H1 (cell line): ENCODE measurements around the gene CRIP1. TPM values are rescaled to one million over a fixed set of nuclear protein-coding genes. Genes with fewer than 3 reads are reported as not detected.

Experiments used
- CTCF ChIA-PET: fragments of 300-600 bp; sonication (Branson Sonifier 250); formaldehyde crosslinking; loops from one replicate; lab custom pipeline; 2021; ENCODE audit not compliant: partially characterized antibody; lab: Charles Lee
- POLR2A ChIA-PET: fragments of 300-600 bp; sonication (Branson Sonifier 250); formaldehyde crosslinking; loops from one replicate; lab custom pipeline; 2021; ENCODE audit warnings: inconsistent platforms; ENCODE audit not compliant: partially characterized antibody; lab: Charles Lee
- DNase-seq, 2 experiments: peaks; one replicate each; pipeline versions ENCODE4 v3.0.0 to v3.0.0-alpha.2; 2010 to 2022; ENCODE audit warnings: low spot score in 2 of 2, low read depth in 1 of 2, mixed read lengths in 1 of 2
- FAIRE-seq: peaks from 2 replicates; lab custom pipeline; 2011; peaks lifted over from hg19 to GRCh38; lab: Jason Lieb, UNC
- H2AFZ ChIP-seq: 2 replicates; pipeline ENCODE4 v1.8.1; 2012; ENCODE audit warnings: low read length, inconsistent platforms
- H2AK5ac ChIP-seq: 2 replicates; pipeline ENCODE4 v1.6.1; 2013; ENCODE audit warnings: low read depth, low read length
- H2BK120ac ChIP-seq: replicated peaks from 2 replicates; pipeline ENCODE3; 2013; ENCODE audit warnings: low read depth, low read length, inconsistent platforms
- H2BK12ac ChIP-seq: 2 replicates; pipeline ENCODE4 v1.6.1; 2013; ENCODE audit warnings: low read depth, low read length
- H2BK15ac ChIP-seq: 2 replicates; pipeline ENCODE4 v1.6.1; 2013; ENCODE audit warnings: low read length
- H2BK20ac ChIP-seq: 2 replicates; pipeline ENCODE4 v1.6.1; 2013; ENCODE audit warnings: low read length
- H2BK5ac ChIP-seq: 2 replicates; pipeline ENCODE4 v1.6.1; 2013; ENCODE audit warnings: low read depth, low read length
- H3K14ac ChIP-seq: 2 replicates; pipeline ENCODE4 v1.6.1; 2013; ENCODE audit warnings: inconsistent platforms; ENCODE audit not compliant: insufficient read length
- H3K18ac ChIP-seq: 2 replicates; pipeline ENCODE4 v1.6.1; 2013; ENCODE audit warnings: low read length; ENCODE audit errors: extremely low read depth
- H3K23ac ChIP-seq: 2 replicates; pipeline ENCODE4 v1.6.1; 2013; ENCODE audit warnings: inconsistent platforms; ENCODE audit not compliant: insufficient read length
- H3K23me2 ChIP-seq: 2 replicates; pipeline ENCODE4 v1.6.1; 2013; ENCODE audit warnings: low read depth, low read length
- H3K27ac ChIP-seq: 2 replicates; pipeline ENCODE4 v1.6.1; 2011; ENCODE audit warnings: low read depth, low read length, inconsistent platforms
- H3K27me3 ChIP-seq, 4 experiments: replicated peaks in 1 of 4; 1 replicate in 1 of 4; 2 replicates in 3 of 4; pipeline versions ENCODE4 v1.6.1 to v1.8.1; 2011 to 2013; ENCODE audit warnings: low read length in 3 of 4, mild to moderate bottlenecking in 3 of 4, inconsistent platforms in 2 of 4, mixed read lengths in 2 of 4, moderate library complexity in 1 of 4; ENCODE audit not compliant: control insufficient read depth in 3 of 4, insufficient read depth in 3 of 4; ENCODE audit errors: extremely low read depth in 1 of 4
- H3K36me3 ChIP-seq, 4 experiments: 2 replicates each; pipeline versions ENCODE4 v1.6.1 to v1.8.1; 2011 to 2013; ENCODE audit warnings: mild to moderate bottlenecking in 4 of 4, low read length in 3 of 4, moderate library complexity in 2 of 4, control low read depth in 1 of 4, inconsistent platforms in 1 of 4; ENCODE audit not compliant: insufficient read depth in 4 of 4, control insufficient read depth in 2 of 4
- H3K4ac ChIP-seq: replicated peaks from 2 replicates; pipeline ENCODE3; 2013; ENCODE audit warnings: low read length, low read depth, mixed read lengths, inconsistent platforms; ENCODE audit not compliant: insufficient read length
- H3K4me1 ChIP-seq, 4 experiments: replicated peaks in 1 of 4; 1 replicate in 1 of 4; 2 replicates in 3 of 4; pipeline versions ENCODE4 v1.6.1 to v1.8.1; 2011 to 2013; ENCODE audit warnings: low read length in 3 of 4, inconsistent platforms in 2 of 4, mixed read lengths in 1 of 4; ENCODE audit not compliant: insufficient read depth in 4 of 4, control insufficient read depth in 3 of 4
- H3K4me2 ChIP-seq, 2 experiments: 2 replicates each; pipeline versions ENCODE4 v1.6.1 to v1.8.1; 2011 to 2013; ENCODE audit warnings: low read depth in 2 of 2, low read length in 2 of 2, control low read depth in 1 of 2, inconsistent platforms in 1 of 2, mild to moderate bottlenecking in 1 of 2; ENCODE audit not compliant: insufficient read depth in 1 of 2
- H3K4me3 ChIP-seq, 4 experiments: fragments of 200-600, 300-600 bp in 1 of 4; sonication (generic), shearing (Covaris generic), sonication (Bioruptor Twin) in 1 of 4; 2 replicates each; pipeline versions ENCODE4 v1.5.1 to v1.8.1; 2011 to 2016; ENCODE audit warnings: low read length in 4 of 4, low read depth in 3 of 4, control low read depth in 2 of 4, inconsistent platforms in 2 of 4, mild to moderate bottlenecking in 2 of 4, mixed read lengths in 1 of 4, moderate library complexity in 1 of 4; ENCODE audit not compliant: insufficient read depth in 2 of 4; ENCODE audit errors: extremely low read depth in 1 of 4
- H3K56ac ChIP-seq: replicated peaks from 2 replicates; pipeline ENCODE3; 2013; ENCODE audit warnings: low read depth, mild to moderate bottlenecking, mixed read lengths, low read length, inconsistent platforms; ENCODE audit not compliant: insufficient read length
- H3K79me1 ChIP-seq: 2 replicates; pipeline ENCODE4 v1.6.1; 2013; ENCODE audit warnings: low read depth, low read length, control low read depth
- H3K79me2 ChIP-seq, 2 experiments: 2 replicates each; pipeline versions ENCODE4 v1.6.1 to v1.8.1; 2012 to 2013; ENCODE audit warnings: low read length in 2 of 2, mild to moderate bottlenecking in 2 of 2, inconsistent platforms in 1 of 2; ENCODE audit not compliant: insufficient read depth in 2 of 2, control insufficient read depth in 1 of 2
- H3K9ac ChIP-seq, 4 experiments: replicated peaks in 1 of 4; 1 replicate in 1 of 4; 2 replicates in 3 of 4; pipeline versions ENCODE4 v1.6.1 to v1.8.1; 2011 to 2013; ENCODE audit warnings: low read depth in 3 of 4, low read length in 3 of 4, control low read depth in 2 of 4, mild to moderate bottlenecking in 2 of 4, moderate library complexity in 2 of 4, inconsistent platforms in 1 of 4; ENCODE audit errors: extremely low read depth in 1 of 4
- H3K9me3 ChIP-seq, 2 experiments: 2 replicates each; pipeline versions ENCODE4 v1.6.1 to v1.8.1; 2012 to 2013; ENCODE audit warnings: mild to moderate bottlenecking in 2 of 2, moderate library complexity in 2 of 2, control low read depth in 1 of 2, inconsistent platforms in 1 of 2, low read depth in 1 of 2, low read length in 1 of 2, mixed read lengths in 1 of 2; ENCODE audit not compliant: insufficient read depth in 2 of 2
- H4K20me1 ChIP-seq, 2 experiments: replicated peaks in 1 of 2; 2 replicates each; pipeline versions ENCODE3 to v1.8.1; 2011 to 2013; ENCODE audit warnings: inconsistent platforms in 2 of 2, low read length in 2 of 2, mild to moderate bottlenecking in 1 of 2; ENCODE audit not compliant: insufficient read depth in 2 of 2, control insufficient read depth in 1 of 2
- H4K5ac ChIP-seq: 2 replicates; pipeline ENCODE4 v1.6.1; 2013; ENCODE audit warnings: low read length, low read depth, mixed read lengths, inconsistent platforms; ENCODE audit not compliant: insufficient read length
- H4K8ac ChIP-seq: 2 replicates; pipeline ENCODE4 v1.8.0; 2013; ENCODE audit warnings: mild to moderate bottlenecking, moderate library complexity, low read length, inconsistent platforms; ENCODE audit not compliant: insufficient read depth; ENCODE audit errors: extremely low read depth
- H4K91ac ChIP-seq: replicated peaks from 2 replicates; pipeline ENCODE3; 2013; ENCODE audit warnings: low read length, mixed read lengths, inconsistent platforms; ENCODE audit not compliant: insufficient read length
- E2F6 ChIP-seq: IDR thresholded peaks from 2 replicates; pipeline ENCODE4 v1.6.1; 2012; ENCODE audit warnings: inconsistent platforms
- EP300 ChIP-seq, 2 experiments: IDR thresholded peaks; 1 replicate in 1 of 2; 2 replicates in 1 of 2; pipeline ENCODE4 v1.6.1; 2011 to 2012; ENCODE audit warnings: low read depth in 2 of 2, low read length in 2 of 2, mild to moderate bottlenecking in 2 of 2, borderline replicate concordance in 1 of 2, inconsistent platforms in 1 of 2, moderate library complexity in 1 of 2
- PHF8 ChIP-seq: fragments of 200-600 bp; sonication (generic); conservative IDR thresholded peaks from 2 replicates; pipeline ENCODE4 v1.7.1; 2012; ENCODE audit warnings: low read depth, mild to moderate bottlenecking, inconsistent platforms, low read length, moderate library complexity
- RBBP5 ChIP-seq: IDR thresholded peaks from 2 replicates; pipeline ENCODE4 v1.7.1; 2012; ENCODE audit warnings: low read depth, mild to moderate bottlenecking, inconsistent platforms, low read length, moderate library complexity, borderline replicate concordance
- SIX5 ChIP-seq: IDR thresholded peaks from 2 replicates; pipeline ENCODE4 v1.6.1; 2011; ENCODE audit warnings: mild to moderate bottlenecking, low read depth, low read length
- SP2 ChIP-seq: IDR thresholded peaks from 2 replicates; pipeline ENCODE4 v1.6.1; 2012; ENCODE audit warnings: mild to moderate bottlenecking, low read length, inconsistent platforms
- YY1 ChIP-seq: IDR thresholded peaks from 2 replicates; pipeline ENCODE4 v1.6.1; 2011; ENCODE audit warnings: low read depth, mild to moderate bottlenecking, low read length
- ZNF274 ChIP-seq: IDR thresholded peaks from 2 replicates; pipeline ENCODE4 v1.7.0; 2012; ENCODE audit warnings: low read length, borderline replicate concordance; ENCODE audit errors: extremely low read depth
- WGBS, 2 experiments: shearing (Covaris generic) in 1 of 2; methylation state at CpG; one replicate each; pipeline versions ENCODE4 v1.1.6 to v1.1.7; 2013 to 2015; ENCODE audit warnings: low lambda C conversion rate in 2 of 2, mixed read lengths in 2 of 2, inconsistent platforms in 1 of 2, low coverage in 1 of 2, missing lambda C conversion rate in 1 of 2; ENCODE audit not compliant: insufficient replicate concordance in 2 of 2, insufficient coverage in 1 of 2, insufficient read length in 1 of 2; ENCODE audit errors: extremely low coverage in 1 of 2, missing lambda C conversion rate in 1 of 2; 5-methylcytosine and 5-hydroxymethylcytosine counted together
- polyA plus RNA-seq, 7 experiments: library from polyadenylated mRNA; depleted of rRNA in 3 of 7; stranded (reverse) in 5 of 7; unstranded in 2 of 7; fragments of >200 nt in 5 of 7; fragments of 200-250 nt in 2 of 7; gene quantifications; 1 replicate in 5 of 7; 2 replicates in 1 of 7; 4 replicates in 1 of 7; pipeline versions ENCODE4 v1.2.1 to v1.2.3, GENCODE V29; 2011 to 2013; ENCODE audit warnings: missing spikeins in 2 of 7, mixed read lengths in 2 of 7
- total RNA-seq: library from RNA; stranded (reverse); fragmentation: NEBNext Ultra II Directional; extraction: Animal tissue kit (Norgen Biotek cat#: 25700); gene quantifications from 2 replicates; pipeline ENCODE4 v1.2.1, GENCODE V29; 2021

The CRIP1 gene
- total and polyA plus RNA-seq, 2 of the 8 experiments (the other 6 are each of a cell fraction or from before 2014, with no cell fraction given): 1.2 to 2.2 TPM

- Histone ChIP-seq H3K4me1 (no peaks in the 10 kb centered on the region), H4K20me1 (peaks cover 14 to 19% of the 10 kb centered on the region in 2 experiments), H3K27me3 (no peaks in the 10 kb centered on the region), H3K23ac (no peak overlapping the region), H3K18ac (no peak overlapping the region), H4K91ac (no peak overlapping the region), H3K4ac (no peak overlapping the region), H3K4me2 (no peak overlapping the region), H2BK5ac (no peak overlapping the region), H4K8ac (peak overlapping the region; percentile 21), H4K5ac (no peak overlapping the region), H3K23me2 (no peaks in the 10 kb centered on the region), H2BK15ac (no peak overlapping the region), H2BK12ac (no peak overlapping the region), H3K27ac (no peak overlapping the region), H3K56ac (no peak overlapping the region), H3K9me3 (no peaks in the 10 kb centered on the region), H2BK120ac (no peak overlapping the region), H2AFZ (no peak overlapping the region), H3K14ac (no peak overlapping the region), H3K36me3 (peaks cover 17 to 48% (median 30%) of the 10 kb centered on the region in 4 experiments), H2AK5ac (no peak overlapping the region), H3K4me3 (no peak overlapping the region), H3K79me1 (peaks cover 4% of the 10 kb centered on the region; the same call in 1 of the 2 replicates), H3K79me2 (peaks cover 0 to 2% of the 10 kb centered on the region in 2 experiments; a peak in 1 of 4 replicates), H3K9ac (no peak overlapping the region), H2BK20ac (no peak overlapping the region)
- WGBS, 2 experiments: 91% methylated on average over 29 of the region's 47 CpGs; no CpG with 5 or more reads in 1 of the 2 experiments
- DNase-seq (no peak), FAIRE-seq (no peak)
- TF ChIP-seq EP300 (IDR thresholded peaks at IDR 0.05; ENCODE audit: borderline replicate concordance in 1 of 2, low read depth in 2 of 2, low read length in 2 of 2) (no peak), YY1 (no peak), SIX5 (no peak), E2F6 (no peak), RBBP5 (no peak), PHF8 (no peak), ZNF274 (no peak), SP2 (no peak)
- ChIA-PET POLR2A (interaction anchor here (0.6 kb wide), 1 partner anchor 52 kb away, joined by 3 read pairs; no protein-coding TSS in a partner anchor), CTCF (interaction anchor here (0.6 to 2.5 kb wide), 5 partner anchors 13 to 58 kb away, joined by 3 to 11 read pairs (median 4); no protein-coding TSS in a partner anchor)
Observed at GRCh38 chr14:105449276-105450122, 37.2 kb upstream of the CRIP1 start.
